Measurements from ENCODE around the gene TEX14. TPM values are rescaled to one million over a fixed set of nuclear protein-coding genes. Genes with fewer than 3 reads are reported as not detected.

TEX14 gene
- total RNA-seq, 1 experiment from 2014 or later = 0.31 TPM

GRCh38 chr17:58515286-58515685 is 176.6 kb downstream of the TEX14 start:
- no peak for DNase-seq
- no peak overlapping the region for H2BK5ac ChIP-seq (ENCODE audit: insufficient read length, low read length)
- H3K4ac ChIP-seq (ENCODE audit: low read depth, low read length) = no peak overlapping the region
- H4K5ac ChIP-seq (ENCODE audit: insufficient read length, low read depth, low read length) = no peak overlapping the region
- peak overlapping the region; percentile 78 to 90; a peak in 4 of 5 replicates for H3K4me3 Mint-ChIP-seq
- no peaks in the 10 kb centered on the region for H3K27me3 ChIP-seq (ENCODE audit: insufficient read depth, low read length)
- H3K14ac ChIP-seq (ENCODE audit: insufficient read depth, low read length) = no peak overlapping the region
- H3K4me1 ChIP-seq (ENCODE audit: insufficient read depth, low read length) = peaks cover 3% of the 10 kb centered on the region; the same call in 1 of the 2 replicates
- no peak overlapping the region for H3K56ac ChIP-seq (ENCODE audit: insufficient read length, low read depth, low read length)
- H3K27me3 Mint-ChIP-seq (ENCODE audit: low read depth) = no peaks in the 10 kb centered on the region
- no peak overlapping the region for H2AFZ ChIP-seq (ENCODE audit: low read length)
- TF ChIP-seq, protein P1, sequence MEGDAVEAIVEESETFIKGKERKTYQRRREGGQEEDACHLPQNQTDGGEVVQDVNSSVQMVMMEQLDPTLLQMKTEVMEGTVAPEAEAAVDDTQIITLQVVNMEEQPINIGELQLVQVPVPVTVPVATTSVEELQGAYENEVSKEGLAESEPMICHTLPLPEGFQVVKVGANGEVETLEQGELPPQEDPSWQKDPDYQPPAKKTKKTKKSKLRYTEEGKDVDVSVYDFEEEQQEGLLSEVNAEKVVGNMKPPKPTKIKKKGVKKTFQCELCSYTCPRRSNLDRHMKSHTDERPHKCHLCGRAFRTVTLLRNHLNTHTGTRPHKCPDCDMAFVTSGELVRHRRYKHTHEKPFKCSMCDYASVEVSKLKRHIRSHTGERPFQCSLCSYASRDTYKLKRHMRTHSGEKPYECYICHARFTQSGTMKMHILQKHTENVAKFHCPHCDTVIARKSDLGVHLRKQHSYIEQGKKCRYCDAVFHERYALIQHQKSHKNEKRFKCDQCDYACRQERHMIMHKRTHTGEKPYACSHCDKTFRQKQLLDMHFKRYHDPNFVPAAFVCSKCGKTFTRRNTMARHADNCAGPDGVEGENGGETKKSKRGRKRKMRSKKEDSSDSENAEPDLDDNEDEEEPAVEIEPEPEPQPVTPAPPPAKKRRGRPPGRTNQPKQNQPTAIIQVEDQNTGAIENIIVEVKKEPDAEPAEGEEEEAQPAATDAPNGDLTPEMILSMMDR (conservative IDR thresholded peaks at IDR 0.05) = no peak
- no peaks in the 10 kb centered on the region for H4K20me1 ChIP-seq (ENCODE audit: control insufficient read depth, insufficient read depth, insufficient read length)
- H2BK20ac ChIP-seq (ENCODE audit: low read depth, low read length, poor library complexity, severe bottlenecking) = no peak overlapping the region
- peak overlapping the region; percentile 35 for H3K9ac ChIP-seq (ENCODE audit: extremely low read depth, insufficient read length, low read length)
- H3K36me3 Mint-ChIP-seq (ENCODE audit: insufficient read depth in 1 of 3, low read depth in 3 of 3) = peaks cover 11 to 26% (median 25%) of the 10 kb centered on the region in 3 experiments; a peak in 6 of 7 replicates
- H3K4me1 Mint-ChIP-seq = peaks cover 28 to 38% of the 10 kb centered on the region in 2 experiments
- no CpG with 5 or more reads among the region's 2 CpGs for WGBS (ENCODE audit: extremely low coverage, insufficient read length, low lambda C conversion rate)
- no peaks in the 10 kb centered on the region for H3K79me2 ChIP-seq (ENCODE audit: insufficient read depth, low read length)
- no peak overlapping the region for H2BK120ac ChIP-seq (ENCODE audit: low read depth, low read length, poor library complexity, severe bottlenecking)
- no peak overlapping the region for H4K8ac ChIP-seq (replicated peaks; ENCODE audit: insufficient read length, low read depth, low read length)
- H3K79me1 ChIP-seq (ENCODE audit: insufficient read depth, low read depth, low read length, poor library complexity, severe bottlenecking) = no peaks in the 10 kb centered on the region
- no peaks in the 10 kb centered on the region; a peak in 2 of 5 replicates for H3K9me3 Mint-ChIP-seq
- peak overlapping the region; percentile 56 for H3K4me2 ChIP-seq (ENCODE audit: insufficient read depth, insufficient read length, low read length)
- H3T11ph ChIP-seq (ENCODE audit: low read length) = no peak overlapping the region
- no peaks in the 10 kb centered on the region for H3K9me3 ChIP-seq (ENCODE audit: control insufficient read depth, low read depth, low read length)
- H3K27ac ChIP-seq (ENCODE audit: insufficient read length, low read depth, low read length) = no peak overlapping the region
- H2BK12ac ChIP-seq (ENCODE audit: insufficient read length, low read depth, low read length) = no peak overlapping the region
- H3K23ac ChIP-seq (ENCODE audit: insufficient read length, low read depth, low read length) = no peak overlapping the region
- no peak overlapping the region for H4K91ac ChIP-seq (ENCODE audit: insufficient read length, low read depth, low read length)
- H2AK5ac ChIP-seq (ENCODE audit: insufficient read length, low read length) = no peak overlapping the region
- no peak overlapping the region for H2BK15ac ChIP-seq (ENCODE audit: low read depth, low read length)
- H3K27ac Mint-ChIP-seq = peak overlapping the region in 2 of 3 experiments; percentile 66 to 96; a peak in 4 of 7 replicates
- H3K23me2 ChIP-seq (ENCODE audit: insufficient read length, low read depth, low read length, poor library complexity, severe bottlenecking) = peaks cover 12% of the 10 kb centered on the region
- H3K18ac ChIP-seq (ENCODE audit: insufficient read length, low read depth, low read length) = no peak overlapping the region
